HepG2 (cell line): ENCODE results near the gene CRMP1.

Source experiments
- CEBPB ChIP-seq: IDR thresholded peaks from 2 replicates; pipeline ENCODE4 v1.6.1; 2011; ENCODE audit warnings: low read depth, low read length, improper control_type of control experiment, borderline replicate concordance
- CHD2 ChIP-seq: IDR thresholded peaks from 2 replicates; pipeline ENCODE4 v1.6.1; 2011; ENCODE audit warnings: low read depth, low read length, improper control_type of control experiment
- KAT7 ChIP-seq: IDR thresholded peaks from 2 replicates; pipeline ENCODE4 v1.6.1; 2018; ENCODE audit warnings: borderline replicate concordance, missing compliant biosample characterization
- NFIC ChIP-seq: IDR thresholded peaks from 2 replicates; pipeline ENCODE4 v1.6.1; 2012; ENCODE audit warnings: mild to moderate bottlenecking, low read length, inconsistent platforms
- NFRKB ChIP-seq: fragments of 450-650 bp; IDR thresholded peaks from 2 replicates; pipeline ENCODE4 v1.6.1; 2017
- ZNF501 ChIP-seq: sonication (generic); formaldehyde crosslinking; IDR thresholded peaks from 2 replicates; pipeline ENCODE4 v1.5.1; 2020; ENCODE audit warnings: mild to moderate bottlenecking, moderate library complexity, missing genetic modification reagents
- TF ChIP-seq, protein P1 (sequence below): sonication (generic); formaldehyde crosslinking; IDR thresholded peaks from 2 replicates; pipeline ENCODE4 v1.5.0; 2020; ENCODE audit warnings: mild to moderate bottlenecking, missing genetic modification reagents, moderate library complexity

DNA sequence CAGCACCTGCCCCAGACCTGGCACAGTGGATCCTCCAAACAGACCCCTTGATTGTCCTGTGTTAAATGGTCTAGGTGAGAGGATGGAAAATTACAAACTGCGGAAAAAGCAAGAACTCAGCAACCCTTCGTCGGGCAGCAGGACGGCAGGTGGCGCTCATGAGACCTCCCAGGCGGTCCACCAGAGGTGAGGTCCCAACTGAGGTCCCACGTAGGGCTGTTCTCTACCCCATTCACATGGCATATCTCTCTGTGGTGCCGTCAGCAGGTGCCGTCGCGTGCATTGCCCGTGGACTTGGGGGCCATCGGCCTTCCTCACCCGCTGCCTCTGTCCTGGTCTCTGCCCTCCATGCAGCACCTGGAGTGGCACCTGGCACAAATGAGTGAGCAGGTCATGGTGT, 88.2 kb downstream of the CRMP1 start:
- TF ChIP-seq NFIC (no peak), NFRKB (no peak), CHD2 (no peak), CEBPB (no peak), KAT7 (CRISPR knock-in tag) (no peak), ZNF501 (CRISPR knock-in tag) (no peak)
- TF ChIP-seq, protein P1, sequence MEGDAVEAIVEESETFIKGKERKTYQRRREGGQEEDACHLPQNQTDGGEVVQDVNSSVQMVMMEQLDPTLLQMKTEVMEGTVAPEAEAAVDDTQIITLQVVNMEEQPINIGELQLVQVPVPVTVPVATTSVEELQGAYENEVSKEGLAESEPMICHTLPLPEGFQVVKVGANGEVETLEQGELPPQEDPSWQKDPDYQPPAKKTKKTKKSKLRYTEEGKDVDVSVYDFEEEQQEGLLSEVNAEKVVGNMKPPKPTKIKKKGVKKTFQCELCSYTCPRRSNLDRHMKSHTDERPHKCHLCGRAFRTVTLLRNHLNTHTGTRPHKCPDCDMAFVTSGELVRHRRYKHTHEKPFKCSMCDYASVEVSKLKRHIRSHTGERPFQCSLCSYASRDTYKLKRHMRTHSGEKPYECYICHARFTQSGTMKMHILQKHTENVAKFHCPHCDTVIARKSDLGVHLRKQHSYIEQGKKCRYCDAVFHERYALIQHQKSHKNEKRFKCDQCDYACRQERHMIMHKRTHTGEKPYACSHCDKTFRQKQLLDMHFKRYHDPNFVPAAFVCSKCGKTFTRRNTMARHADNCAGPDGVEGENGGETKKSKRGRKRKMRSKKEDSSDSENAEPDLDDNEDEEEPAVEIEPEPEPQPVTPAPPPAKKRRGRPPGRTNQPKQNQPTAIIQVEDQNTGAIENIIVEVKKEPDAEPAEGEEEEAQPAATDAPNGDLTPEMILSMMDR (CRISPR knock-in tag): peak; percentile 51
